Endodermal cell (in vitro differentiated cells): Measurements from ENCODE around the gene ARHGAP10. TPM values are rescaled to one million over a fixed set of nuclear protein-coding genes. Genes with fewer than 3 reads are reported as not detected.

Experiments used
- DNase-seq: peaks from one replicate; pipeline ENCODE4 v3.0.0-alpha.2; 2017
- H3K27ac ChIP-seq: 2 replicates; pipeline ENCODE4 v1.5.1; 2013; ENCODE audit warnings: mild to moderate bottlenecking, low read depth, low read length, moderate library complexity
- H3K27me3 ChIP-seq: 2 replicates; pipeline ENCODE4 v1.6.1; 2013; ENCODE audit warnings: mild to moderate bottlenecking, low read length, moderate library complexity; ENCODE audit not compliant: insufficient read depth, control insufficient read depth, poor library complexity, severe bottlenecking
- H3K36me3 ChIP-seq: 2 replicates; pipeline ENCODE4 v1.7.0; 2013; ENCODE audit warnings: mild to moderate bottlenecking, low read length, moderate library complexity; ENCODE audit not compliant: control insufficient read depth, insufficient read depth
- H3K4me1 ChIP-seq: one replicate; pipeline ENCODE4 v1.7.0; 2013; ENCODE audit warnings: low read length; ENCODE audit not compliant: control insufficient read depth, insufficient read depth
- H3K4me3 ChIP-seq: 2 replicates; pipeline ENCODE4 v1.5.1; 2013; ENCODE audit warnings: mild to moderate bottlenecking, low read length, moderate library complexity
- H3K9ac ChIP-seq: 2 replicates; pipeline ENCODE4 v1.6.1; 2013; ENCODE audit warnings: mild to moderate bottlenecking, low read length, moderate library complexity; ENCODE audit not compliant: poor library complexity, severe bottlenecking; ENCODE audit errors: extremely low read depth
- H3K9me3 ChIP-seq: 2 replicates; pipeline ENCODE4 v1.6.1; 2013; ENCODE audit warnings: mild to moderate bottlenecking, low read length, moderate library complexity; ENCODE audit not compliant: control insufficient read depth
- H3K27ac Mint-ChIP-seq: 2 replicates; pipeline ENCODE4 v1.8.0; 2020; ENCODE audit warnings: mixed read lengths
- H3K27me3 Mint-ChIP-seq: 2 replicates; pipeline ENCODE4 v1.8.0; 2021; ENCODE audit warnings: mild to moderate bottlenecking, mixed read lengths; ENCODE audit not compliant: insufficient read depth
- H3K36me3 Mint-ChIP-seq: 2 replicates; pipeline ENCODE4 v1.8.0; 2020; ENCODE audit warnings: low read depth, mixed read lengths
- H3K4me1 Mint-ChIP-seq: 2 replicates; pipeline ENCODE4 v1.8.0; 2020; ENCODE audit warnings: mixed read lengths
- H3K4me3 Mint-ChIP-seq: 2 replicates; pipeline ENCODE4 v1.8.0; 2020; ENCODE audit warnings: mild to moderate bottlenecking, moderate library complexity, mixed read lengths
- H3K9me3 Mint-ChIP-seq: 2 replicates; pipeline ENCODE4 v1.8.0; 2020; ENCODE audit warnings: mild to moderate bottlenecking, mixed read lengths
- CTCF ChIP-seq: fragments of 200-600 bp; sonication (generic); conservative IDR thresholded peaks from 2 replicates; pipeline ENCODE4 v1.5.0; 2021; ENCODE audit warnings: antibody characterized with exemption, mild to moderate bottlenecking
- WGBS, 2 experiments: methylation state at CpG; one replicate each; pipeline versions ENCODE4 v1.1.5 to v1.1.7; 2013; ENCODE audit warnings: missing lambda C conversion rate in 2 of 2, mixed read lengths in 1 of 2; ENCODE audit not compliant: insufficient coverage in 1 of 2, insufficient read length in 1 of 2; 5-methylcytosine and 5-hydroxymethylcytosine counted together
- total RNA-seq, 2 donors: library from RNA; stranded (reverse); fragmentation: NEBNext Ultra II Directional in 1 of 2; extraction: Animal tissue kit (Norgen Biotek cat#: 25700) in 1 of 2; gene quantifications; 2 replicates in 1 of 2; 3 replicates in 1 of 2; pipeline ENCODE4 v1.2.1, GENCODE V29; 2021

The ARHGAP10 gene
- total RNA-seq, 2 donors from 2014 or later: 9.1 to 11.8 TPM

- peaks cover 20% of the 10 kb centered on the region for H3K4me1 Mint-ChIP-seq
- peak overlapping the region; percentile 60 for H3K27ac Mint-ChIP-seq
- H3K9me3 ChIP-seq: no peaks in the 10 kb centered on the region
- H3K9me3 Mint-ChIP-seq: no peaks in the 10 kb centered on the region
- H3K27me3 ChIP-seq: no peaks in the 10 kb centered on the region
- H3K4me3 Mint-ChIP-seq: no peak overlapping the region
- H3K27me3 Mint-ChIP-seq: no peaks in the 10 kb centered on the region
- no peaks in the 10 kb centered on the region for H3K36me3 Mint-ChIP-seq
- 78 to 85% methylated on average over 5 to 7 of the region's 7 CpGs for WGBS, 2 experiments
- no peak overlapping the region for H3K4me3 ChIP-seq
- no peak overlapping the region for H3K27ac ChIP-seq
- no peaks in the 10 kb centered on the region for H3K4me1 ChIP-seq
- TF ChIP-seq CTCF: no peak
- H3K36me3 ChIP-seq: no peaks in the 10 kb centered on the region
- H3K9ac ChIP-seq: no peak overlapping the region
- DNase-seq: no peak
Measured at GRCh38 chr4:147799986-147800555, 68.2 kb downstream of the ARHGAP10 start.

GRCh38 chr4:147801820-147802219, 69.9 kb downstream of the ARHGAP10 start:
- Histone ChIP-seq H3K9ac (no peak overlapping the region), H3K27ac (no peak overlapping the region), H3K9me3 (no peaks in the 10 kb centered on the region), H3K27me3 (no peaks in the 10 kb centered on the region), H3K4me3 (no peak overlapping the region), H3K36me3 (no peaks in the 10 kb centered on the region), H3K4me1 (no peaks in the 10 kb centered on the region)
- WGBS, 2 experiments: 90 to 96% methylated on average over 3 to 4 of the region's 4 CpGs
- DNase-seq: no peak
- H3K4me1 Mint-ChIP-seq: peaks cover 23% of the 10 kb centered on the region
- no peak for TF ChIP-seq CTCF
- H3K27ac Mint-ChIP-seq: no peak overlapping the region
- no peak overlapping the region for H3K4me3 Mint-ChIP-seq
- no peaks in the 10 kb centered on the region for H3K27me3 Mint-ChIP-seq
- H3K36me3 Mint-ChIP-seq: no peaks in the 10 kb centered on the region
- H3K9me3 Mint-ChIP-seq: no peaks in the 10 kb centered on the region

- WGBS, 2 experiments: 94% methylated on average over 2 of the region's 2 CpGs; no CpG with 5 or more reads in 1 of the 2 experiments
- Mint-ChIP-seq H3K36me3 (no peaks in the 10 kb centered on the region), H3K4me3 (no peak overlapping the region), H3K9me3 (no peaks in the 10 kb centered on the region), H3K4me1 (peaks cover 23% of the 10 kb centered on the region), H3K27me3 (no peaks in the 10 kb centered on the region), H3K27ac (no peak overlapping the region)
- no peak for TF ChIP-seq CTCF
- Histone ChIP-seq H3K27ac (no peak overlapping the region), H3K4me1 (no peaks in the 10 kb centered on the region), H3K27me3 (no peaks in the 10 kb centered on the region), H3K9ac (no peak overlapping the region), H3K4me3 (no peak overlapping the region), H3K9me3 (no peaks in the 10 kb centered on the region), H3K36me3 (no peaks in the 10 kb centered on the region)
- DNase-seq: no peak
Measured at GRCh38 chr4:147802346-147802745, 70.5 kb downstream of the ARHGAP10 start.
